ENCODE measurements around the gene DISP1.
"Not testable (repeated sequence)": the region's sequence is repeated elsewhere in the genome, so short reads cannot be mapped to it uniquely, and the experiment has no call there.

Gene DISP1

DNA sequence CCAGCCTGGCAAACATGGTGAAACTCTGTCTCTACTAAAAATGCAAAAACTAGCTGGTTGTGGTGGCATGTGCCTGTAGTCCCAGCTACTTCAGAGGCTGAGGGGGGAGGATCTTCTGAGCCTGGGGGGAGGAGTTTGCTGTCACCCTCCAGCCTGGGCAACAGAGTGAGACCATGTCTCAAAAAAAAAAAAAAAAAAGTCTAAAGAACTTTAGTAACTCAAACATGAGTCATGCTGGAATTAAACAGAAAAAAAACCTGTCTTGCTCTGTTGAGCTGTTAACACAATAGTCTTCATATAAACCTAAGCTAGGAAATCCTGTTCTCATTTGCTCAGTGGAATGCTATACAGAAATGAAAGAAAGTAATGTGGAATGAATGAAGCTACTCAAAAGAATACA, 16.7 kb upstream of the DISP1 start:
- DNase-seq (ENCODE audit: low spot score) = no peak

DNA sequence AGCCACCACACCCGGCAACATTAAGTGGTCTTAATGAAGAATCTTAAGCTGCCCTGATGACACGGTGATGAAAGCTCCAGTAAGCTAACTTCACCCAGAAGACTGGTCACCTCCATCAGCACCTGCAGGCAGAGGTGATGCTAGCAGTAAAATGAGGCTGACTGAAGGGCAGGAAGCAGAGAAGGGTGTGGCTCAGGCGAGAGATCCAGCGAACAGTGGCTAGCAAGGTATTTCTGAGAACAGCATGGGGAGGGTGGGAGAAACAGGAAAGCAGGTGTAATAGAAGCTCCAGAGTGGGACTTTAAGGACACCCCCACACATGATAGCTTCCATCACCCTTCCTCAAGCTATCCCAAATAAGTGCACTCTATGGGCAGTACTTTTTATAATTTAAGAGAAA, 15.9 kb upstream of the DISP1 start:
- no peak for DNase-seq (ENCODE audit: low spot score)

DNA sequence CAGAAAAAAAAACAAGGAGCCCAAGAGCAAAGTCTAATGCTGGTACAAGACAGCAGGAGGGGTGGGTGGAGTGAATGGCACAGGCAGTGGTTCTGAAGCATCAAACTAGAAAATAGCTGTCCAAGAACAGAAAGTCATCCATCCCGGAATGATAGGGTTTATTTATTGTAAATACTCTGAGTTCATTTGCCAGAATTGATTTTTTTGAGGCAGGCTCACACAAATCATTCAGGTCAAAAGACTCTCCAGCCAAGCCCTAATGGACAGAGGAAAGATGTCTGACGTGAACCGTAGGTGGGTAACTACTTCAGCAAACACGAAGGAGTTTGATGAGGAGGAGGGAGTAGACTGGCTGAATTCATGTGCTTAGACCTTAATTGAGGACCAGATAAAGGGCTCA, 13.8 kb upstream of the DISP1 start:
- no peak for DNase-seq (ENCODE audit: low spot score)

DNA sequence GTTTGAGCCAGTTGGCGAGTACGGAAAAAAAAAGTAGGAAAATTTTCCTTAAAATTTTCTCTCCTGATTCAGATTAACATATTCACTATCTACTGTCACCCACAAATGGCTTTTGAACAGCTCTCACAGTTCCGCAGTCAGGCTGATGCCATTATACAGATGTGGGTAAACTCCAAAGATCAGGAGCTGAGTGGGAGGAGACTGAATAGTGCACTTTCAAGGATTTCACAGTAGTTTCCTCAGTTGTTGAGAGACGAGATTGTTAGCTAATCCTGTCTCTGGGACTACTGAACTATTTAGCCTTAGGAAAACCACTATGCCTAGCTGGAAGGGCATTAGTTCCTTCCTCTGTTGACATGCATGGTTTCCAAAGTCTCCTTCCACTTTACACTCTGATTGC, 3.2 kb upstream of the DISP1 start:
- DNase-seq (ENCODE audit: low spot score) = no peak

DNA sequence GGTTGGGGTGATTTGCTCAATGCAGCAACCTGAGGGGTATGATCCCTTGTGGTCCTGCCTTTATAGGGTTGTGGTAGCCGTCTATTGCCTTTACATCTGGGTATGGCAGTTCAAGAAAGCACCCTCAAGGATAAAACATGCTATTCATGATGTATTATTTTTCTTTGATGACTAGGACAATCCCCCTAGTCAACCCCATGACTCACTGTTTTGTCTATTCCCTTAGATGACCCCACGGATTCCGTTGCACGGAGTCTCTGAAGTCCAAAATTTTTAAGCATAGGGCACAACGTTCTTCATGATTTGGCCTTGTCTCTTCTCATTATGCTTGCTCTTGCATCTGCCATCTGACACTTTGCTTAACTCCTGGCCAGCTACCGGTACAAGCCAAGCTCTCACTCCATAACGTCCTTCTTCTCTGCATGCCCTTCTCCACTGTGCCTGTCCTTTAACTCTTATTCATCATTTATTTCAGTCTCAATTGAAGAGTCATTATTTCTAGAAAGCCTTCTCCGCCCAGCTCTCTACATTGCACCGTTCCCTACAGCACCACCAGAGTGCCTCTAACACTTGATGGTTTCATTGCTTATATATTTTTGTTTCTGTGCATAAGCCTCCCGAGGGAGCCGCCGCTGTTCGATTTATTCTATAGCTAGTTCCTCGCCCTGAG, 838 bp upstream of the DISP1 start:
- no peak for DNase-seq (ENCODE audit: low spot score)

DNA sequence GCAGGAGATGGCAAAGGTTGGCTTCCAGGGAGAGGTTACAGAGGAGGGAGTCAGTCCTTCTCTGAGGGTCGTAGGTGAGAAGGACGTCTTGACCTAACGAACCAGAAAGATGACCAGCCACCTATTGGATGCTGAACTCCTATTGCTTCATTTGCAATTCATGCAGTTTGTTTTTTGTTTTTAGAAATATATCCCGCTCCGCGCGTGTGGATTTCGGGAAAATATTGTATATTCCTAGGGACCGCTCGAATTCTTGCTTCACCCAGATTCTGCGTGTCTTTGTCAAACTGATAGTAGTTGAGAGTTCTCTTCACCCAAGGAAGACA, 564 bp downstream of the DISP1 start:
- DNase-seq (ENCODE audit: low spot score) = no peak

DNA sequence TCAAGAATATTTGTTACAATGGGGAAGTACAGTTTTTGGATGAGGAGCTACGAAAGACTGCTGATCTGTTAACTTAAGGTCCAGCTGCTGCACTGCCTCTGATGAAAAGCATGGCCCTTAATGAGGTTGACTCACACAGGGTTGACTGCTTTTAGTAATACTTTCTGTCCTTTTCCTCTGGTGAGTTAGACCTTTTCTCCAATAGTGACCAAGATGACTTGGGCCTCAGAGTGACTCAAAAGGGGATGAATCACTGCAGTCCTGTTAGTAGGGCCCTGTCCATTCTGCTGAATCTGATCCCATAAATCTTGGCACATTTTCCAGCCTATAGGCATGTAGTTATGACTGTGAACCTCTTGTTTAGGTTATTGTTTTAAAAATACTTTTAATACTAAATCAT, 2.7 kb downstream of the DISP1 start:
- DNase-seq (ENCODE audit: low spot score) = no peak

DNA sequence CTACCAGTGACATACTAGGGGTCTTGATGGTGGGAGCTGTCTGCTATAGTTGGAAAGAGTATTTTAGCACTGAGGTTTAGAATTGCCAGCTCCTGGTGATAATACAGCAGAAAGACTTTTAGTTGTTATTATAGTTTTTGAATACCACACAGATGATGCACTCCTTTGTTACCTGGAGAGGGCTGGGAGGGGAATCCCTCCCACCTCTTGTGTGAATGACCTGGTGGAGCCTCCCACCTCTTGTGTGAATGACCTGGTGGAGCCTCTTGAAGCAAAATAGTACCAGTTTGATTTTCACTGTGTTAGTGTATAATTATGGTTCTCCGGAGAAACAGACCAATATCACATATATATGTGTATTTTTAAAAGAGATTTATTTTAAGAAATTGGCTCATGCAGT, 3.3 kb downstream of the DISP1 start:
- DNase-seq (ENCODE audit: low spot score) = no peak

DNA sequence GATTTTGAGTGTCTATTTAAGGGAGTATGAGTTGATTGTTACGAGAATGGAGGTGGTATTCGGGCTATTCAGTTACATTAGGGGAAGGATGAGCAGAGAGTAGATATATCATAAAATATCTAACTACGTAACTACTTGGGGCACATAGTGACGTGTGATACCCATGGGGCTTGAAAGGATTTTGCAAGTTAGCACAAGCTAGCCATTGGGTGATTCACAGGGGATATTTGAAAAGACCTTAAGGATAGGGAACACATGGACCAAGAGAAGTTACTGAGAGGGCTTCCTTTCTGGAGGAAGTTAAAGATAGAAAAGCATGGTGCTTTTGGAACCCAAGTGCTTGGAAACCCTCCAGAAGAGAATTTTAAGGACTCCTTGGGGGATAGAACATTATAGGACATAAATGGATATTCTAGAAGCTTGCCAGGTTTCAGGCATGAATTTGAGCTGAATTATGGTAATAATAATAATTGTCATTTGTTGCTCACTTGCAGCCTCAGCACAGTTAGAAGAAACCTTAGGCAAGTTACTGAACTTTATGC, 5.4 kb downstream of the DISP1 start:
- DNase-seq (ENCODE audit: low spot score) = no peak

DNA sequence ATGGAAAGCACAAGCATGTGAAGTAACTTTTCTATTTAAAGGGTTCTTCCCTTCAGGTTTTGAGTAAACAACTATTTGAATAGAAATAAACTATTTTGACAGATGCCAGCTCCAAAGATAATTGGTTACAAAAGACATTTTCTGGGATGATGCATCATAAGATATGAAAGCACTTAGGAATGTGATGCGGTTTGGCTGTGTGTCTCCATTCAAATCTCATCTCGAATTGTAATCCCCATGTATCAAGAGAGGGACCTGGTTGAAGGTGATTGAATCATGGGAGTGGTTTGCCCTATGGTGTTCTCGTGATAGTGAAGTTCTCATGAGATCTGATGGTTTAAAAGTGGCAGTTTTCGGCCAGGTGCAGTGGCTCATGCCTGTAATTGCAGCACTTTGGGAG, 6.4 kb downstream of the DISP1 start:
- no peak for DNase-seq (ENCODE audit: low spot score)

DNA sequence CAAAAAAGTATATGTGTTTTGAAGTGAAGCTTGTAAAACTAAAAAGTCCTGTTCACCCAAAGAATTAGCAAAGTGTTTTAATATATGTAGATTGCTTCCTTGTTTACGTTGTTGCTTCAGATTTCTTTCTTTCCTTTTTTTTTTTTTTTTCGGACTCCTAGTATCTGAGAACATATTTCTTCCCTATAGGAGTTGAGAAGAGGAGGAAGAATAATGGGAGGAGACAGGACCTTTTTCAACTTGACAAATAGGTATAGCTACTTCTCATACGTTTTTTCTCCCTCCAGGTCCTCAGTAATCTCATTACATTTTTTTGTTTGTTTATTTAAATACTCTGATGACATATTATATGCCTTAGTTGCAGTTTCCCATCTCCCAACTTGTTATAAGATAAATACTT, 8.9 kb downstream of the DISP1 start:
- DNase-seq (ENCODE audit: low spot score) = no peak

DNA sequence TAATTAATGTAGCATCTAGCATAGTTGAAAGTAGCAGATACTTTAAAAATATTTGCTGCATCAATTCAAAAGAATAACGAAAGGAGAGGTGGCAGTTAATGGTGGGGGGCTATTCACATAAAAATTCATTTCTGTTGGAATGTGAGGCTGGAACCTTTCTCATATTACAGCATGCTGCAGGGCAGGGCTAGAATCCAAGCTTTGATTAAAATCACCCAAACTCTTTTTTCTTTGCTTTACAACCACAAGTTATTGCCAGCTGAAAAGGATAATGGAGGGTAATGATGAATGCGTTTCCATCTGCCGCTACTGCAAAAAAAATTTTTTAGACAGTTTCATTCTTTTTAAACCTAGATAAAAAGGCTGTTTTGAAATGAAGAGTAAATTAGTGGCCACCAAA, 9.8 kb downstream of the DISP1 start:
- no peak for DNase-seq (ENCODE audit: low spot score)

DNA sequence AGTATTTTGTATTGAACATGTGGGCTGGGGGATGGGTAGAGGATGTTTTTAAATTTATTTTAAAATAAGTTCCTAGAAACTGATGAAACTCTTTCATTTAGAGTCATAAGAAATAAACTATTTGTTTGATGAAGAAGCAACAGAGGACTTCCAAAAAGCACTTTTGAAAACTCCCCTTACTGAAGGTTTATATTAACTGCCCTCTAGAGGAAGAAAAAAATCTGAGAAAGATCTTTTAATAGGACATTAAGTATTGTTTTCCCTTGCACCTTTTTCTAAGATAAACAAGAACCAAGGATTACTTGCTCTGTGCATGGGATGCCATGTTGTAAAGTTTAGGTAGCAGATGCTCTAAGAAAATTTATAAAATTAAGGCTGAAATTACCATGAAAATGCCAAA, 14.1 kb downstream of the DISP1 start:
- DNase-seq (ENCODE audit: low spot score) = no peak

DNA sequence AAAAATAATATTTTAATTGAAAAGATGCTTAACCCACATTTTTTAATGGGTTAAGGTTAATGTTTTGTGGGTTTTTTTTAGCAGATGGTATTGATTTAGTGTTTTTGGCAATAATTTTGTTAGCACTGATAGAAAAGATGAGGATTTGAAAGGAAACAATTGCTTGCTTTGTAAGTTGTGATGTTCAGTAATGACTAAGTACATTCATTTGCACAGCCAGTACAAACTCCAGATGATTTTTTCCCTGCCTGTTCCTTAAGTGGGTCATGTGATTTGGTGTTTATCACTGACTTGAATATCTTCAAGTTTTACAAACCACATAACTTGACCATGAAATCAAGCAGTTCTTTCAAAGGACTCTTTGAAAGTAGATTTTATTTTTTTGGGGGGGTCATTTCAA, 15.0 kb downstream of the DISP1 start:
- no peak for DNase-seq (ENCODE audit: low spot score)

DNA sequence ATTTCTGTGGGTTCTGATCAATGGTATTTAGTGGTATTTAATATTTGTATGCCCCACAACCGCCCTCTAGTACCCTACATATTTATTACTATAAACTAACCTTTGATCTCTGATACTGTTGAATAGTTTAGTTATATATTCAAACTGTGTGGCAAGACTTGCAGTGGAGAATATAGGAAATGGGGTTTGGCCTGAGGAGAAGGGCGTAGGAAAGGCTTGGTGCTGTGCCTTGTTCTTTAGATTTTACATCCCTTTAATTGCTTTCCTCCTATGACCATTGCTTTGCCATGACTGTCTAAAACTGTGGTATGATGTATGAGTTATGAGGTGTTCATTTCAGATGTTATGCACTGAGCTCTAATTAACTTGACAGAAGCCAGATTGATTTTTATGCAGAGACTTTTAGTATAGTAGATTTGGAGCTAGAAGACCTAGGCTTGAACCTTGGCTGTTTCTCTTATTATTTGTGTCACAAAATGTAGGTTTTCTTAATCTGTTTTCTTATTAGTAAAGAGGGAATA, 18.6 kb downstream of the DISP1 start:
- no peak for DNase-seq (ENCODE audit: low spot score)

DNA sequence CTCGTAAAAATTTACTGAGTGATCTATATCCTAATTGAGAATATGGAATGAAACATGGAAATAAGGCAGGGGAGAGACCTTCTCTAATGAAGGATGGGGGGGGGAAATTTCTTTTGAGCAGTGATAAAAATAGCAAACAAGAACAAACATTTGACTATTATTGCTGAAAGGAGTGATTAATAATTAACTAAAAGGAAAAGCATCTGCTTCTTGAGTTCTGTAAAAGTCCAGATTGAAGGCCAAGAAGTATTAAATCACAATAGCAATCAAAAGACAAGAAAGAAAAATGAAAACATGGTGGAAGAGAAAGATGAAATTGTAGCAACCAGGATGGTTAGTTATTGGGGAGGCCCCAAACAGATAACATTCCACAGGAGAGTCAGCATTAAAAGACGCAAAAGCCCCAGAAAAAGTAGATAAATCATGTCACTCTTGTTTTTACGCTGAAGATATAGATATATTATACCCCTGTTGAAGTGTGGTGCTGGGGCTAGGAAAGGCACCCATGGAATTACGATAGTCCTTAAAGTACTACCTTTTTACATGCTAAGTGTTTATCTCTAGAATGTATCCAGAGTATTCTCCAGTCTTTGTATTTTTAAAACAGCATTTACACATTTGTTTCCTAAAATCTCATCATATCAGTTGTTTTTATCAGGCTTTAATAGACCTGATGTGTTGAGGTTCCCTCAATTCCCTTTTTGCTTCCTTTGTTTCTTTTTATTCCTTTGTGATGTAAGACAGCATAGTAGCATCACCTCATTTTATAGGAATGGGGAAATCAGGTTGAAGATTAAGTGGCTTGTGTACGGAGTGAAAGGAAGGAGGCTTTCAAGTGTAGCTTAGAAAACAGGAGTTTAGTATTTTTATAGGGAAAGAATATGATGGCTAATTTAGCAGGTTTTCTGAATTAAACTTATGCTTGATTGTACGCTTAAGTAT, 28.9 kb downstream of the DISP1 start:
- no peak for DNase-seq (ENCODE audit: low spot score)

DNA sequence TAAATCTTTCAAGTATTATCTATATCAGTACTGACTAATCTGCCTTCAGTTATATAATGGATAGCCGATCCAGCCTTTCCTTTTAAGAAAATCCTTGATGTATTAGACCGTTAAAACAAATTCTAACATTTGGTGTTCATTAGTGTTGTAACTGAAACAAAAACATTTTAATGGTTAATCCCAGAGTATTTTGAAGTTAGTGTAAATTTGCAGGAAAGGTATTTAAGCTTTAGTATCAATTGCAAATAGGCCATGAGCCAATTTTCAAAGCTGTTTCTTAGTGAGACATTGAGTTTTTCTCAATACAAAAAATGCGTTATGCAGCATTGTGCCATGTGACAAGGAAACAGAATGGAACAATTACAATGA, 29.6 kb downstream of the DISP1 start:
- DNase-seq (ENCODE audit: low spot score) = no peak

DNA sequence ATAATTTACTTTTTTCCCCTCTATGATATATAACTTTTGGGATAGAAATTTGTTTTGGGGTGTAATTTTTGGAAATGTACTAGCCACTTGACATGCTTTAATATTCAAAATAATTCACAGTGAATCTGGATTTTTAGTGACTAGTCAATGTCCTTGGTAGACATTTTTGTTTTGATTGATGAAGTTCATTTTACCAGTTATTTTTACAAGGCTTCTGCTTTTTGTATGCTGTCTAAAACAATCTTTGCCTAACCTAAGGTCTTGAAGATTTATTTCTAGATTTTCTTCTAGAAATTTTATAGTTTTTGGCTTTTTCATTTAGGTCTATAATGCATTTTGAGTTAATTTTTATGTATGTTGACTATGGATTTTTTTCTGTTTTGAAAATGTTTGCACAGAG, 30.9 kb downstream of the DISP1 start:
- no peak for DNase-seq (ENCODE audit: low spot score)

DNA sequence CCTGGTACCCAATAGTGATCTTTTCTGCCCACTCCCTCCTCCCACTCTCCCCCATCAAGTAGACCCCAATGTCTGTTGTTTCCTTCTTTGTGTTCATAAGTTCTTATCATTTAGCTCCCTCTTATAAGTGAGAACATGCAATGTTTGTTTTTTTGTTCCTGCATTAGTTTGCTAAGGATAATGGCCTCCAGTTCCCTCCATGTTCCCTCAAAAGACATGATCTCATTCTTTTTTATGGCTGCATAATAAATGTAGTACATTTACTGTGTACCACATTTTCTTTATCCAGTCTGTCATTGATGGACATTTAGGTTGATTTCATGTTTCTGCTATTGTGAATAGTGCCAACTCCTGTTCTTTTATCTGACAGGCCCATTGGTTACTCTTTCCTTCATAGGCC, 35.7 kb downstream of the DISP1 start:
- not testable (repeated sequence) for DNase-seq (ENCODE audit: low spot score)

DNA sequence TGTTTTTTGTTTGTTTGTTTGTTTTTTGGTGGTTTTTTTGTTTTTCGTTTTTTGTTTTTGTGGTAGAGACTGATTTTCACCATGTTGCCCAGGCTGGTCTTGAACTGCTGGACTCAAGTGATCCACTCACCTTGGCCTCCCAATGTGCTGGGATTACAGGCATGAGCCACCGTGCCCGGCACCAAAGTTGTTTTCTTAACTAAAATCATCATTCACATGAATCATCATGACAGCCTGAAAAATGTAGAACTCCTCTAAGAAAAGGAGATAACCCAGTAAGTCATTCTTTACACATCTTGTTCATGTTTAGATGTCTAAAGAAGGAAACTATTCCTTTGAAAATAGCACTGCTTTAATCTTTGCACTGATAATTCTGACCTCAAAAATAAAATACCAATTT, 37.5 kb downstream of the DISP1 start:
- no peak for DNase-seq (ENCODE audit: low spot score)

DNA sequence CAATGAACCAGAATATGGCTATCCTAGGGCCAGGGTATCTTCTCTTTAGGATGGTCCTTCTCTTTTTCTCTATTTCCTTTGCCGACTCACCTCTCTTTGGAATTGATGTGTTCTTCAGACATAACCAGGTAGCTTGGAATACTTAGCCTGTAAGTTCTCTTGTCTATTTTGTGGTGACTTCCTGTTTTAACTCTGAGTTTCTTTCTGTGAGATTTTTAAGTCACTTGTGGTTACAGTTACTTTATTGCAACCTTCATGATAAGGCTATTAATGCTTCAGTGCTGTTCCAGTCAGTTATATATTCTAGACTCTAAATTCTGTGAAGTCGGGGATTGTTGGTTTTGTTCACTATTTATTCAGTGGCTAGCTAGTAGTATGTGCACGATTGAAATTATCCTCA, 46.2 kb downstream of the DISP1 start:
- DNase-seq (ENCODE audit: low spot score) = no peak

All from activated CD4-positive, alpha-beta T cell treated with anti-CD3 and anti-CD28 coated beads, Interleukin-2, Interleukin-4, amounts not matched to agents 100 ng/mL and 50 ng/mL, durations not matched to agents 16 hours and 8 hours (primary cell).